Measurements from ENCODE around the gene GMCL1.
A peak's percentile ranks its signal among the peaks of the same experiment; 100 is the strongest.
"Not testable (repeated sequence)": the region's sequence is repeated elsewhere in the genome, so short reads cannot be mapped to it uniquely, and the experiment has no call there.

GMCL1 gene

GRCh38 chr2:69830045-69830905 lies 815 bp downstream of the GMCL1 start:
- ChIA-PET POLR2A (ENCODE audit: low non-redundant PET) (no interaction called here), CTCF (no interaction called here)
- peak; percentile 28 for DNase-seq (ENCODE audit: low spot score)
- TF ChIP-seq CTCF (conservative IDR thresholded peaks at IDR 0.05; ENCODE audit: low read depth) = no peak
- peak overlapping the region; percentile 90 for H3K27ac ChIP-seq

GRCh38 chr2:69830906-69831241 lies 1.4 kb downstream of the GMCL1 start:
- peak overlapping the region; percentile 52 for H3K27ac ChIP-seq
- DNase-seq (ENCODE audit: low spot score); POLR2A ChIA-PET (ENCODE audit: low non-redundant PET): not testable (repeated sequence)
- CTCF ChIA-PET = interaction anchor here (0.6 kb wide), 1 partner anchor 32 kb away, joined by 3 read pairs; no protein-coding TSS in a partner anchor

GRCh38 chr2:69831354-69831905 lies 2.0 kb downstream of the GMCL1 start:
- CTCF ChIA-PET = interaction anchor here (0.6 to 0.7 kb wide), 3 partner anchors 25 to 62 kb away, joined by 3 to 5 read pairs (median 3); no protein-coding TSS in a partner anchor

GRCh38 chr2:69833752-69834151 lies 4.3 kb downstream of the GMCL1 start:
- ChIA-PET CTCF (interaction anchor here (0.9 kb wide), 1 partner anchor 12 kb away, joined by 3 read pairs; no protein-coding TSS in a partner anchor), POLR2A (ENCODE audit: low non-redundant PET) (no interaction called here)
- no peak for TF ChIP-seq CTCF (conservative IDR thresholded peaks at IDR 0.05; ENCODE audit: low read depth)
- DNase-seq (ENCODE audit: low spot score) = no peak
- no peak overlapping the region for H3K27ac ChIP-seq

More at GRCh38 chr2:69831354-69831905, 2.0 kb downstream of the GMCL1 start:
- POLR2A ChIA-PET (ENCODE audit: low non-redundant PET) = no interaction called here
- no peak for TF ChIP-seq CTCF (conservative IDR thresholded peaks at IDR 0.05; ENCODE audit: low read depth)
- peak overlapping the region; percentile 10; the same call in 1 of the 2 replicates for H3K27ac ChIP-seq
- DNase-seq (ENCODE audit: low spot score) = no peak

- CTCF ChIA-PET = interaction anchor here (1.0 kb wide), 1 partner anchor 58 kb away, joined by 3 read pairs; the partner anchor contains the start of gene SNRNP27
- DNase-seq (ENCODE audit: low spot score) = no peak
- POLR2A ChIA-PET (ENCODE audit: low non-redundant PET) = no interaction called here
These were observed 6.2 kb downstream of the GMCL1 start for GRCh38 chr2:69835666-69836065.

GRCh38 chr2:69836316-69836715 lies 6.9 kb downstream of the GMCL1 start:
- no peak overlapping the region for H3K27ac ChIP-seq
- POLR2A ChIA-PET (ENCODE audit: low non-redundant PET) = no interaction called here
- no peak for DNase-seq (ENCODE audit: low spot score)
- CTCF ChIA-PET = interaction anchor here (1.0 kb wide), 1 partner anchor 58 kb away, joined by 3 read pairs; the partner anchor contains the start of gene SNRNP27
- no peak for TF ChIP-seq CTCF (conservative IDR thresholded peaks at IDR 0.05; ENCODE audit: low read depth)

More at GRCh38 chr2:69835666-69836065, 6.2 kb downstream of the GMCL1 start:
- no peak for TF ChIP-seq CTCF (conservative IDR thresholded peaks at IDR 0.05; ENCODE audit: low read depth)
- no peak overlapping the region for H3K27ac ChIP-seq

GRCh38 chr2:69837533-69837932 lies 8.1 kb downstream of the GMCL1 start:
- ChIA-PET POLR2A (ENCODE audit: low non-redundant PET) (no interaction called here), CTCF (interaction anchor here (0.6 kb wide), 1 partner anchor 43 kb away, joined by 3 read pairs; no protein-coding TSS in a partner anchor)
- DNase-seq (ENCODE audit: low spot score) = no peak
- H3K27ac ChIP-seq = no peak overlapping the region
- TF ChIP-seq CTCF (conservative IDR thresholded peaks at IDR 0.05; ENCODE audit: low read depth) = no peak
